Measurements from ENCODE around the gene GUCY2C. TPM values are rescaled to one million over a fixed set of nuclear protein-coding genes. Genes with fewer than 3 reads are reported as not detected.
"Not testable (repeated sequence)": the region's sequence is repeated elsewhere in the genome, so short reads cannot be mapped to it uniquely, and the experiment has no call there.

The GUCY2C gene
- total RNA-seq, 1 donor: not detected

- H3K9me3 ChIP-seq (ENCODE audit: low read depth, low read length): no peaks in the 10 kb centered on the region
- TF ChIP-seq, protein P1, sequence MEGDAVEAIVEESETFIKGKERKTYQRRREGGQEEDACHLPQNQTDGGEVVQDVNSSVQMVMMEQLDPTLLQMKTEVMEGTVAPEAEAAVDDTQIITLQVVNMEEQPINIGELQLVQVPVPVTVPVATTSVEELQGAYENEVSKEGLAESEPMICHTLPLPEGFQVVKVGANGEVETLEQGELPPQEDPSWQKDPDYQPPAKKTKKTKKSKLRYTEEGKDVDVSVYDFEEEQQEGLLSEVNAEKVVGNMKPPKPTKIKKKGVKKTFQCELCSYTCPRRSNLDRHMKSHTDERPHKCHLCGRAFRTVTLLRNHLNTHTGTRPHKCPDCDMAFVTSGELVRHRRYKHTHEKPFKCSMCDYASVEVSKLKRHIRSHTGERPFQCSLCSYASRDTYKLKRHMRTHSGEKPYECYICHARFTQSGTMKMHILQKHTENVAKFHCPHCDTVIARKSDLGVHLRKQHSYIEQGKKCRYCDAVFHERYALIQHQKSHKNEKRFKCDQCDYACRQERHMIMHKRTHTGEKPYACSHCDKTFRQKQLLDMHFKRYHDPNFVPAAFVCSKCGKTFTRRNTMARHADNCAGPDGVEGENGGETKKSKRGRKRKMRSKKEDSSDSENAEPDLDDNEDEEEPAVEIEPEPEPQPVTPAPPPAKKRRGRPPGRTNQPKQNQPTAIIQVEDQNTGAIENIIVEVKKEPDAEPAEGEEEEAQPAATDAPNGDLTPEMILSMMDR (IDR thresholded peaks at IDR 0.05; ENCODE audit: extremely low read depth, low read depth, low read length): no peak
- no peak overlapping the region for H3K27ac ChIP-seq (ENCODE audit: low read depth, low read length)
- no peaks in the 10 kb centered on the region for H4K20me1 ChIP-seq (ENCODE audit: insufficient read depth, low read length)
- no peak for DNase-seq (ENCODE audit: insufficient read length, low spot score, missing footprints)
- no peak overlapping the region for H3K4me2 ChIP-seq (ENCODE audit: insufficient read depth, low read length)
- no peaks in the 10 kb centered on the region for H3K4me1 ChIP-seq (ENCODE audit: insufficient read depth, low read length)
- H2AFZ ChIP-seq (ENCODE audit: low read length): no peak overlapping the region
- no peaks in the 10 kb centered on the region for H3K36me3 ChIP-seq (ENCODE audit: insufficient read depth, low read length)
- no peak overlapping the region for H3K4me3 ChIP-seq (ENCODE audit: insufficient read depth, low read length)
- no peaks in the 10 kb centered on the region for H3K27me3 ChIP-seq (ENCODE audit: insufficient read depth, low read length)
- H3K79me2 ChIP-seq (ENCODE audit: insufficient read depth, low read length): no peaks in the 10 kb centered on the region
Measured at GRCh38 chr12:14689144-14689543, 7.3 kb downstream of the GUCY2C start.

DNA sequence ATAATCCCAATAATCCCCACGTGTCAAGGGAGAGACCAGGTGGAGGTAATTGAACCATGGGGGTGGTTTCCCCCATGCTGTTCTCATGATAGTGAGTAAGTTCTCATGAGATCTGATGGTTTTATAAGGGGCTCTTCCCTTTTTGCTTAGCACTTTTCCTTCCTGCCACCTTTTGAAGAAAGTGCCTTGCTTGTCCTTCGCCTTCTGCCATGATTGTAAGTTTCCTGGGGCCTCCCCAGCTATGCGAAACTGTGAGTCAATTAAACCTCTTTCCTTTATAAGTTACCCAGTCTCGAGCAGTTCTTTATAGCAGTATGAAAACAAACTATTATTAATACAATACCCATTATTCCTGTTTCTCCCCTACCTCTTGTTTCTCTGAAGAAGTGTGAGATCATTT lies 14.2 kb downstream of the GUCY2C start:
- H3K4me3 ChIP-seq (ENCODE audit: insufficient read depth, low read length); H4K20me1 ChIP-seq (ENCODE audit: insufficient read depth, low read length); H2AFZ ChIP-seq (ENCODE audit: low read length); H3K4me2 ChIP-seq (ENCODE audit: insufficient read depth, low read length); H3K4me1 ChIP-seq (ENCODE audit: insufficient read depth, low read length); H3K36me3 ChIP-seq (ENCODE audit: insufficient read depth, low read length); H3K9me3 ChIP-seq (ENCODE audit: low read depth, low read length); H3K27me3 ChIP-seq (ENCODE audit: insufficient read depth, low read length); H3K27ac ChIP-seq (ENCODE audit: low read depth, low read length); DNase-seq (ENCODE audit: insufficient read length, low spot score, missing footprints); H3K79me2 ChIP-seq (ENCODE audit: insufficient read depth, low read length): not testable (repeated sequence)

DNA sequence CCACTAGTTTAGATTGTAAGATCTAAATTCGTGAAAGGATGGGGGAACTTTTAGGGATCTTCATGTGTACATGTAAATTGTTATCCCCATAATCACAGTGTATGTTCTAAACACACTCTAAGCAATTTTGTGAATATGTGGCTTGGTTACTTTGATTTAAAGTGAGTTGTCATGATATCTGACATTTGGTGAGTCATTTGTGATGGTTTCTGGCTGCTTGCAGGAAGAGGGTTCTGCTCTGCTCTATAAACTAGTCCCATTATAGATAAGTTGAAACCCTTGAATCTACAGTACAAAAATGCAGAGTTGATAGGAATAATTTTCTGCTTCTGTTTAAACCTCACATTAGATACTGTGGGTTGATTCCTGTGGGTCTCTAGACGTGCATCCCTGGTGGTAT lies 14.8 kb downstream of the GUCY2C start:
- no peaks in the 10 kb centered on the region for H3K9me3 ChIP-seq (ENCODE audit: low read depth, low read length)
- no peak overlapping the region for H3K4me3 ChIP-seq (ENCODE audit: insufficient read depth, low read length)
- no peak overlapping the region for H2AFZ ChIP-seq (ENCODE audit: low read length)
- no peaks in the 10 kb centered on the region for H3K79me2 ChIP-seq (ENCODE audit: insufficient read depth, low read length)
- no peaks in the 10 kb centered on the region for H3K27me3 ChIP-seq (ENCODE audit: insufficient read depth, low read length)
- no peaks in the 10 kb centered on the region for H4K20me1 ChIP-seq (ENCODE audit: insufficient read depth, low read length)
- TF ChIP-seq, protein P1 (IDR thresholded peaks at IDR 0.05; ENCODE audit: extremely low read depth, low read depth, low read length): no peak
- no peaks in the 10 kb centered on the region for H3K4me1 ChIP-seq (ENCODE audit: insufficient read depth, low read length)
- DNase-seq (ENCODE audit: insufficient read length, low spot score, missing footprints): no peak
- no peaks in the 10 kb centered on the region for H3K36me3 ChIP-seq (ENCODE audit: insufficient read depth, low read length)
- H3K4me2 ChIP-seq (ENCODE audit: insufficient read depth, low read length): no peak overlapping the region
- H3K27ac ChIP-seq (ENCODE audit: low read depth, low read length): no peak overlapping the region

DNA sequence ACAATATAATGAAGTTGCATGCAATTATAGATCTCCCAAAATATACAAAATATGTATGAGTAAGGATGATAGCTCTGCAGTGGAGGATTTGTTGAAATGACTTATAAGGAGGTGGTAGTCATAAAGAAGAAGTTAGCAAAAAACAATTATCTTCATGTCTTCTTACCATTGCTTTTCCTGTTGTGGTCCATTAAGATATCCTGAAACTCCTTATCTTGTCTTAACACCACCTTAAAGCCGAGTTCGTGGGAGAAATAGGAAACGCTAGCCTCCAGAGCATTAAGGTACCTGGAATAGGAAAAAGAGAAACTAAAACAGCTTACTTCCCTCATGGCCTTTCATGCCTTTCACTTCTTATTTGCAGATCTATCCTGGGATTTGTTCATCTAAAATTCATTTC lies 15.2 kb downstream of the GUCY2C start:
- DNase-seq (ENCODE audit: insufficient read length, low spot score, missing footprints): no peak
- no peak overlapping the region for H2AFZ ChIP-seq (ENCODE audit: low read length)
- H4K20me1 ChIP-seq (ENCODE audit: insufficient read depth, low read length): no peaks in the 10 kb centered on the region
- H3K4me2 ChIP-seq (ENCODE audit: insufficient read depth, low read length): no peak overlapping the region
- no peaks in the 10 kb centered on the region for H3K79me2 ChIP-seq (ENCODE audit: insufficient read depth, low read length)
- H3K27me3 ChIP-seq (ENCODE audit: insufficient read depth, low read length): no peaks in the 10 kb centered on the region
- no peaks in the 10 kb centered on the region for H3K36me3 ChIP-seq (ENCODE audit: insufficient read depth, low read length)
- no peaks in the 10 kb centered on the region for H3K9me3 ChIP-seq (ENCODE audit: low read depth, low read length)
- H3K4me1 ChIP-seq (ENCODE audit: insufficient read depth, low read length): no peaks in the 10 kb centered on the region
- TF ChIP-seq, protein P1 (IDR thresholded peaks at IDR 0.05; ENCODE audit: extremely low read depth, low read depth, low read length): no peak
- H3K4me3 ChIP-seq (ENCODE audit: insufficient read depth, low read length): no peak overlapping the region
- no peak overlapping the region for H3K27ac ChIP-seq (ENCODE audit: low read depth, low read length)
